Stomach (tissue), 9 donors: ENCODE measurements around the gene DPF3. TPM values are rescaled to one million over a fixed set of nuclear protein-coding genes. Genes with fewer than 3 reads are reported as not detected.

Experiments
- DNase-seq, 2 donors: peaks; one replicate each; pipeline versions ENCODE4 v3.0.0 to v3.0.0-alpha.2; 2013 to 2019
- H3K27ac ChIP-seq, 5 donors: fragments of 200-600 bp in 4 of 5; sonication (generic) in 4 of 5; one replicate each; pipeline ENCODE4 v1.5.1; 2013 to 2019; ENCODE audit warnings: mild to moderate bottlenecking in 1 of 5, moderate library complexity in 1 of 5
- H3K27me3 ChIP-seq, 3 donors: fragments of 200-600 bp; sonication (generic); one replicate each; pipeline ENCODE4 v1.5.1; 2017 to 2019; ENCODE audit warnings: mixed run types in 1 of 3
- H3K36me3 ChIP-seq, 4 donors: fragments of 200-600 bp; sonication (generic); 1 replicate in 3 of 4; 2 replicates in 1 of 4; pipeline ENCODE4 v1.5.1; 2016 to 2019
- H3K4me1 ChIP-seq, 4 donors: fragments of 200-600 bp; sonication (generic); one replicate each; pipeline ENCODE4 v1.5.1; 2016 to 2019
- H3K4me3 ChIP-seq, 4 donors: fragments of 200-600 bp; sonication (generic) in 3 of 4; one replicate each; pipeline ENCODE4 v1.5.1; 2016 to 2019; ENCODE audit warnings: mild to moderate bottlenecking in 1 of 4
- H3K9me3 ChIP-seq, 4 donors: fragments of 200-600 bp; sonication (generic); one replicate each; pipeline ENCODE4 v1.5.1; 2016 to 2019
- EP300 ChIP-seq: sonication (generic); formaldehyde crosslinking; IDR thresholded peaks from one replicate; pipeline ENCODE4 v1.6.1; 2017; ENCODE audit warnings: antibody characterized with exemption
- POLR2A ChIP-seq, 4 donors: fragments of 450-650 bp; IDR thresholded peaks; one replicate each; pipeline ENCODE4 v1.6.1; 2016; ENCODE audit warnings: antibody characterized with exemption in 4 of 4, control low read depth in 2 of 4, mild to moderate bottlenecking in 1 of 4, moderate library complexity in 1 of 4
- POLR2AphosphoS5 ChIP-seq, 3 donors: sonication (generic); formaldehyde crosslinking; IDR thresholded peaks; one replicate each; pipeline ENCODE4 v1.6.1; 2016; ENCODE audit warnings: antibody characterized with exemption in 3 of 3
- WGBS, 5 donors: extraction: QIAGEN DNeasy Blood & Tissue Kit in 3 of 5; methylation state at CpG; one replicate each; pipeline versions ENCODE4 v1.1.5 to v1.1.7; 2013 to 2018; 5-methylcytosine and 5-hydroxymethylcytosine counted together
- intact Hi-C: fragments of 100-400 bp; cut with DNase I; formaldehyde crosslinking; loops from one replicate; pipeline ENCODE4 v1.15.1; 2023; ENCODE audit warnings: low total_unique reads
- polyA plus RNA-seq, 3 donors: library from polyadenylated mRNA; stranded (reverse); fragments of 200-250 nt; gene quantifications; one replicate each; pipeline ENCODE4 v1.2.3, GENCODE V29; 2013
- total RNA-seq, 5 donors: library from RNA; depleted of rRNA; stranded (reverse); fragments of >200 nt; gene quantifications; one replicate each; pipeline versions ENCODE4 v1.1.0 to v1.2.3, GENCODE V29; 2014 to 2016
- TF ChIP-seq, protein P1 (sequence below), 7 experiments: fragments of 450-650 bp in 4 of 7; fragments of 200-600 bp in 3 of 7; sonication (generic) in 3 of 7; IDR thresholded peaks; one replicate each; pipeline ENCODE4 v1.5.1; 2016 to 2019; ENCODE audit warnings: antibody characterized with exemption in 7 of 7, control low read depth in 2 of 7, mild to moderate bottlenecking in 1 of 7
- donor health status: healthy with polysubstance abuse.
- donor health status: Bipolar disorder and iron deficiency.
- donor health status: healthy.

Gene DPF3
- total and polyA plus RNA-seq, 8 donors: 0.20 to 113 (median 3.7) TPM

DNA sequence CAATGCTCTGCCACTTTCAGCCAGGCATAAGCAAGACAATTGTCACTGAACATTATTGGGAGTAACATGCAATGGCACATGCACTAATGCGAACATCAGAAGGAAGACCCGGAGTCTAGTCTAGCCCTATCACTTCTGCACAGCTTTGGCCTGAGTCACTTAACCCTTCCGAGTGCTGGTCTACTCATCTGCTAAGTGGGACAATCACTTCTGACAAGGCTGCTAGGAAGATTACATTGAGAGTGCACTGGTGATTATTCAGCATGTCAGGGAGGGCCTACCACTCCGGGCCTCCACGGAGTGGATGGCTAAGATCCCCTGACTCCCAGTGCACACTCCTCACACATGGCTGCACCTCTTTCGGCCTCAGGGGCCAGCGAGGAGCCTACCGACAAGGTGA lies 240.9 kb downstream of the DPF3 start:
- H3K4me1 ChIP-seq: peaks cover 0 to 5% (median 0%) of the 10 kb centered on the region in 4 donors
- no peak for DNase-seq
- no peak overlapping the region for H3K4me3 ChIP-seq
- intact Hi-C loops: no loop called here
- no peak overlapping the region for H3K27ac ChIP-seq
- TF ChIP-seq, protein P1, sequence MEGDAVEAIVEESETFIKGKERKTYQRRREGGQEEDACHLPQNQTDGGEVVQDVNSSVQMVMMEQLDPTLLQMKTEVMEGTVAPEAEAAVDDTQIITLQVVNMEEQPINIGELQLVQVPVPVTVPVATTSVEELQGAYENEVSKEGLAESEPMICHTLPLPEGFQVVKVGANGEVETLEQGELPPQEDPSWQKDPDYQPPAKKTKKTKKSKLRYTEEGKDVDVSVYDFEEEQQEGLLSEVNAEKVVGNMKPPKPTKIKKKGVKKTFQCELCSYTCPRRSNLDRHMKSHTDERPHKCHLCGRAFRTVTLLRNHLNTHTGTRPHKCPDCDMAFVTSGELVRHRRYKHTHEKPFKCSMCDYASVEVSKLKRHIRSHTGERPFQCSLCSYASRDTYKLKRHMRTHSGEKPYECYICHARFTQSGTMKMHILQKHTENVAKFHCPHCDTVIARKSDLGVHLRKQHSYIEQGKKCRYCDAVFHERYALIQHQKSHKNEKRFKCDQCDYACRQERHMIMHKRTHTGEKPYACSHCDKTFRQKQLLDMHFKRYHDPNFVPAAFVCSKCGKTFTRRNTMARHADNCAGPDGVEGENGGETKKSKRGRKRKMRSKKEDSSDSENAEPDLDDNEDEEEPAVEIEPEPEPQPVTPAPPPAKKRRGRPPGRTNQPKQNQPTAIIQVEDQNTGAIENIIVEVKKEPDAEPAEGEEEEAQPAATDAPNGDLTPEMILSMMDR (IDR thresholded peaks at IDR 0.05): no peak
- TF ChIP-seq EP300: no peak
- no peak for TF ChIP-seq POLR2AphosphoS5 (IDR thresholded peaks at IDR 0.05)
- TF ChIP-seq POLR2A (IDR thresholded peaks at IDR 0.05): no peak
- WGBS, 5 donors: 83 to 89% (median 85%) methylated on average over 4 to 8 of the region's 8 CpGs
- H3K27me3 ChIP-seq: peaks cover 0 to 25% (median 0%) of the 10 kb centered on the region in 3 donors
- H3K9me3 ChIP-seq: no peaks in the 10 kb centered on the region
- no peaks in the 10 kb centered on the region for H3K36me3 ChIP-seq

DNA sequence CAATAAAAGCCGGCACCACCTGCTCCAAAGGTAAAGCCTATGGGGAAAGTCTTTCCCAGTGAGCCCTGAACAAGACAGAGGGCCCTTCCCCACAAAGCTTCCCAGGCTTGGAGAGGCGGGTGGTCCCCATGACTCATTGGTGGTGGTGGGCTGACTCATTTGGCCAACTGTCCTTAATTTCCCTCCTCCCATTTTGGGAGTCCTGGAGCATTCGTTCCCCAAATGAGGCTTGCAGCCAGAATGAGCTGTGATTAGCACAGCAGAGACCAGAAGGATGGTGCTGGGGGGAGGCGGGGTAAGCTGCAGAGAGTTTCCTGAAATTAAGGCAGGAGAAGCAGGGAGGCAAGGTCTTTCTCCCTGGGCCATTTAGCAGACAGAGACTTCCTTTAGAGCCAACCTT lies 241.7 kb downstream of the DPF3 start:
- intact Hi-C loops: no loop called here
- H3K9me3 ChIP-seq: no peaks in the 10 kb centered on the region
- H3K4me3 ChIP-seq: no peak overlapping the region
- H3K36me3 ChIP-seq: no peaks in the 10 kb centered on the region
- WGBS, 5 donors: 81 to 89% (median 84%) methylated on average over 4 of the region's 4 CpGs
- peaks cover 0 to 25% (median 0%) of the 10 kb centered on the region in 3 donors for H3K27me3 ChIP-seq
- H3K27ac ChIP-seq: no peak overlapping the region
- DNase-seq: no peak
- H3K4me1 ChIP-seq: peaks cover 0 to 5% (median 0%) of the 10 kb centered on the region in 4 donors
- TF ChIP-seq POLR2A (IDR thresholded peaks at IDR 0.05) (no peak), POLR2AphosphoS5 (IDR thresholded peaks at IDR 0.05) (no peak), EP300 (no peak)

DNA sequence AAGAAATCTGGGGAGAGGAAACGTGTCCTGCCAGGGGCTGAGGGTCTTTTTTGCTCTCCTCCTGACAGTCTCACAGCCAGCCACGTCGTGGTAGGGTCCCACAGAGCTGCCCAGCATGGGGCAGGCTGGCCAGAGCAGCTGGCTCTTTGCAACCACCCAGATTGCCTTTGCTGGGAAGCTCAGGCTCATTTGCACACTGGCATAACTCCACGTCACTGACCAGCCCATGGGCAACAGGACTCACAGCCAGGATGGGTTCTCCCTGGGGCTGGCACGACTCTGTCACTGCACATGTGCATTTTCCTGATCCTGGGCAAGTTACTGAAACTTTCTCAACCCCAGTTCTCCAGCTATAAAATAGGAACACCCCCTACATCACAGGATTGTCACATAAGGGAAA lies 242.2 kb downstream of the DPF3 start:
- Histone ChIP-seq H3K27me3 (peaks cover 0 to 25% (median 0%) of the 10 kb centered on the region in 3 donors), H3K4me1 (peaks cover 0 to 5% (median 0%) of the 10 kb centered on the region in 4 donors), H3K27ac (no peak overlapping the region), H3K36me3 (no peaks in the 10 kb centered on the region), H3K4me3 (no peak overlapping the region), H3K9me3 (no peaks in the 10 kb centered on the region)
- no peak for TF ChIP-seq POLR2A (IDR thresholded peaks at IDR 0.05)
- TF ChIP-seq EP300: no peak
- TF ChIP-seq, protein P1 (IDR thresholded peaks at IDR 0.05): no peak
- TF ChIP-seq POLR2AphosphoS5 (IDR thresholded peaks at IDR 0.05): no peak
- WGBS, 5 donors: 60 to 73% (median 68%) methylated on average over 5 of the region's 5 CpGs
- intact Hi-C loops: no loop called here
- DNase-seq: no peak

DNA sequence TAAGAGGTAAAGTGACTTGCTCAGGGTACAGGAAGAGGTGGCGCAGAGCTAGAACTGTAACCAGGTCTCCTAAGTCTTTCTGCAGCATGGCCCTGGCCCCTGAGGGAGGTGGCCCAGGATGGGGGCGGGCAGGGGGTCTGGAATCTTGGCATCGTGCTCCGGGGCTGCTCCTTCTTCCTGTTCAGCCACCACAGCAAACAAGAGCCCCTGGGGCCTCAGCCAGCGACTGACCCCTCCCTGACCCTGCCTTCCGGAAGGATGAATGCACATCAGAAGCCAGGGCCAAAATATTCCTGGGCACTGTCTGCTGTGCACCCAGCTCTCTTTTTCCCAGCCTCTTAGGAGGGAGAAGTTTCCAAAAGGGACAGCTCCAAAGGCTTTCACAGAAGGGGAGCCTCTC lies 242.8 kb downstream of the DPF3 start:
- TF ChIP-seq EP300: no peak
- TF ChIP-seq POLR2AphosphoS5 (IDR thresholded peaks at IDR 0.05): no peak
- TF ChIP-seq, protein P1 (IDR thresholded peaks at IDR 0.05): no peak
- no peak for TF ChIP-seq POLR2A (IDR thresholded peaks at IDR 0.05)
- peaks cover 0 to 25% (median 0%) of the 10 kb centered on the region in 3 donors for H3K27me3 ChIP-seq
- no peaks in the 10 kb centered on the region for H3K36me3 ChIP-seq
- 25 to 46% (median 35%) methylated on average over 6 of the region's 6 CpGs for WGBS, 5 donors
- intact Hi-C loops: no loop called here
- no peaks in the 10 kb centered on the region for H3K9me3 ChIP-seq
- peak in 1 of 2 donors; percentile 33 for DNase-seq
- H3K4me1 ChIP-seq: peaks cover 0 to 5% (median 0%) of the 10 kb centered on the region in 4 donors
- H3K27ac ChIP-seq: no peak overlapping the region
- no peak overlapping the region for H3K4me3 ChIP-seq

DNA sequence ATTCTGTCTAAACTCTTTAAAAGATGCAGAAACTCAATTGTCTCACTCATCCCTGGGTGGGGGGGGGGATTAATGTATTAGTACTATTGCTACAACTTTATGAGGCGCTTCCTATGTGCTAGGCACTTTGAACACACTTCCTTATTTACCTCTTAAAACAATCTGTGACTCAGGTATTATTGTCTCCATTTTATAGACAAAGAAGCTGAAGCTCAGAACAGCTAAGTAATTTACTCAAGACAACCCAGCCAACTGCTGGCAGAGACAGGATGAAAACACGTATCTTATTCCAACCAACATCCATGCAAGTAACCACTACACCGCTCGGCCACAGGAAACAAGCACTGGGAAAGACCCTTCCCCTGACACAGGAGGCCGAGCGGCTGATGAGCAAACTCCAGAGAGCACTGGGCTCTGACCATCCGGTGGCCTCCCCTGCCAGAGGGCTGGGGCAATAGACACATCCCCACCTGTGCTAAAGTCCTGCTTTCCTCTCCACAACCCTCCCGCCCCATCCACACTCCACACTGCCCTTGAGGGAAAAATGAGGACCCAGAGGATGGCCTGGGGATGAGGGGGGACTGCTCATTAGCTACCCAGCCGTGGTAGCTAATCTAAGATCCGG lies 244.2 kb downstream of the DPF3 start:
- no peaks in the 10 kb centered on the region for H3K36me3 ChIP-seq
- WGBS, 5 donors: 69 to 78% (median 73%) methylated on average over 10 of the region's 10 CpGs
- no peak overlapping the region for H3K27ac ChIP-seq
- intact Hi-C loops: no loop called here
- peaks cover 0 to 25% (median 0%) of the 10 kb centered on the region in 3 donors for H3K27me3 ChIP-seq
- no peak overlapping the region for H3K4me3 ChIP-seq
- peaks cover 0 to 5% (median 0%) of the 10 kb centered on the region in 4 donors for H3K4me1 ChIP-seq
- TF ChIP-seq, protein P1 (IDR thresholded peaks at IDR 0.05): no peak
- TF ChIP-seq POLR2AphosphoS5 (IDR thresholded peaks at IDR 0.05) (no peak), EP300 (no peak), POLR2A (IDR thresholded peaks at IDR 0.05) (no peak)
- H3K9me3 ChIP-seq: no peaks in the 10 kb centered on the region
- no peak for DNase-seq
